Measurements from ENCODE around the gene RHOG.

The RHOG gene

GRCh38 chr11:3885855-3886254 lies 45.1 kb upstream of the RHOG start:
- H3K4me3 ChIP-seq (replicated peaks; ENCODE audit: insufficient read depth, low read length): no peak overlapping the region
- TF ChIP-seq REST (IDR thresholded peaks at IDR 0.05; ENCODE audit: insufficient replicate concordance, low read depth) (no peak), CTCF (IDR thresholded peaks at IDR 0.05; ENCODE audit: insufficient read depth, low read length) (no peak), SPI1 (IDR thresholded peaks at IDR 0.05; ENCODE audit: borderline replicate concordance, low read depth) (no peak), GABPA (IDR thresholded peaks at IDR 0.05; ENCODE audit: low read depth) (no peak), POLR2AphosphoS5 (IDR thresholded peaks at IDR 0.05; ENCODE audit: low read depth) (no peak)
- no peak for DNase-seq (ENCODE audit: low read depth in 1 of 2, low spot score in 1 of 2)
- no peaks in the 10 kb centered on the region for H3K27me3 ChIP-seq (ENCODE audit: insufficient read depth, poor library complexity, severe bottlenecking)
- H3K27ac ChIP-seq (replicated peaks): no peak overlapping the region

GRCh38 chr11:3882655-3883054 lies 41.9 kb upstream of the RHOG start:
- H3K4me3 ChIP-seq (replicated peaks; ENCODE audit: insufficient read depth, low read length): no peak overlapping the region
- no peak overlapping the region for H3K27ac ChIP-seq (replicated peaks)
- no peak for DNase-seq (ENCODE audit: low read depth in 1 of 2, low spot score in 1 of 2)
- H3K27me3 ChIP-seq (ENCODE audit: insufficient read depth, poor library complexity, severe bottlenecking): no peaks in the 10 kb centered on the region
- TF ChIP-seq GABPA (IDR thresholded peaks at IDR 0.05; ENCODE audit: low read depth) (no peak), POLR2AphosphoS5 (IDR thresholded peaks at IDR 0.05; ENCODE audit: low read depth) (no peak), SPI1 (IDR thresholded peaks at IDR 0.05; ENCODE audit: borderline replicate concordance, low read depth) (no peak), CTCF (IDR thresholded peaks at IDR 0.05; ENCODE audit: insufficient read depth, low read length) (no peak), REST (IDR thresholded peaks at IDR 0.05; ENCODE audit: insufficient replicate concordance, low read depth) (no peak)

GRCh38 chr11:3880724-3881123 lies 40.0 kb upstream of the RHOG start:
- no peak for TF ChIP-seq POLR2AphosphoS5 (IDR thresholded peaks at IDR 0.05; ENCODE audit: low read depth)
- TF ChIP-seq CTCF (IDR thresholded peaks at IDR 0.05; ENCODE audit: insufficient read depth, low read length): no peak
- no peak for TF ChIP-seq SPI1 (IDR thresholded peaks at IDR 0.05; ENCODE audit: borderline replicate concordance, low read depth)
- no peak for TF ChIP-seq GABPA (IDR thresholded peaks at IDR 0.05; ENCODE audit: low read depth)
- TF ChIP-seq REST (IDR thresholded peaks at IDR 0.05; ENCODE audit: insufficient replicate concordance, low read depth): no peak
- no peak overlapping the region for H3K27ac ChIP-seq (replicated peaks)
- no peak overlapping the region for H3K4me3 ChIP-seq (replicated peaks; ENCODE audit: insufficient read depth, low read length)
- no peaks in the 10 kb centered on the region for H3K27me3 ChIP-seq (ENCODE audit: insufficient read depth, poor library complexity, severe bottlenecking)
- DNase-seq (ENCODE audit: low read depth in 1 of 2, low spot score in 1 of 2): no peak

Data from HL-60 (cell line).